Transverse colon (tissue), 4 donors: Measurements from ENCODE around the gene TAC1.

Experiments
- EP300 ChIP-seq: sonication (generic); formaldehyde crosslinking; IDR thresholded peaks from one replicate; pipeline ENCODE4 v1.6.1; 2017; ENCODE audit warnings: antibody characterized with exemption, low read depth
- POLR2A ChIP-seq: fragments of 450-650 bp; IDR thresholded peaks from one replicate; pipeline ENCODE4 v1.6.1; 2016; ENCODE audit warnings: antibody characterized with exemption, mild to moderate bottlenecking, moderate library complexity
- POLR2AphosphoS5 ChIP-seq, 3 donors: sonication (generic); formaldehyde crosslinking; IDR thresholded peaks; one replicate each; pipeline ENCODE4 v1.6.1; 2016; ENCODE audit warnings: antibody characterized with exemption in 3 of 3
- TF ChIP-seq, protein P1 (sequence below), 5 experiments: fragments of 200-600 bp in 3 of 5; fragments of 450-650 bp in 2 of 5; sonication (generic) in 3 of 5; IDR thresholded peaks; 1 replicate in 2 of 5; 2 replicates in 3 of 5; pipeline ENCODE4 v1.5.1; 2016 to 2017; ENCODE audit warnings: antibody characterized with exemption in 5 of 5, inconsistent platforms in 3 of 5, mild to moderate bottlenecking in 2 of 5, moderate library complexity in 1 of 5

DNA sequence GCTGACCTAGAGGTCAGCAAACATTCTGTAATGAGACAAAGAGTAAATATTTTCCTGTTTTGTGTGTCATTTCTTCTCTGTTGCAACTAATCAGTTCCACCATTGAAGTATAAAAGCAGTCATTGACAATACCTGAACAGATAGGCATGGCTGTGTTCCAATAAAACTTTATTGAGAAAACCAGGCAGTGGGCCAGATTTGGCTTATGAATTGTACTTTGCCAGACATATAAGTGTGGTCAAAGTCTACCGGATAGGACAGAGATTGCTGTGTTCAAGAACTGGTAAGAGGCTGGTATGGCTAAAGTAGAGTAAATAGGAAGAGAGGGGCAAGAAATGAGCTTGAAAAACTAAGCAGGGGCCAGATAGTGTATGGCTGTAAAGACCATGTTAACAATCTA is 38.3 kb upstream of the TAC1 start:
- TF ChIP-seq POLR2A (no peak), EP300 (no peak), POLR2AphosphoS5 (IDR thresholded peaks at IDR 0.05) (no peak)
- TF ChIP-seq, protein P1, sequence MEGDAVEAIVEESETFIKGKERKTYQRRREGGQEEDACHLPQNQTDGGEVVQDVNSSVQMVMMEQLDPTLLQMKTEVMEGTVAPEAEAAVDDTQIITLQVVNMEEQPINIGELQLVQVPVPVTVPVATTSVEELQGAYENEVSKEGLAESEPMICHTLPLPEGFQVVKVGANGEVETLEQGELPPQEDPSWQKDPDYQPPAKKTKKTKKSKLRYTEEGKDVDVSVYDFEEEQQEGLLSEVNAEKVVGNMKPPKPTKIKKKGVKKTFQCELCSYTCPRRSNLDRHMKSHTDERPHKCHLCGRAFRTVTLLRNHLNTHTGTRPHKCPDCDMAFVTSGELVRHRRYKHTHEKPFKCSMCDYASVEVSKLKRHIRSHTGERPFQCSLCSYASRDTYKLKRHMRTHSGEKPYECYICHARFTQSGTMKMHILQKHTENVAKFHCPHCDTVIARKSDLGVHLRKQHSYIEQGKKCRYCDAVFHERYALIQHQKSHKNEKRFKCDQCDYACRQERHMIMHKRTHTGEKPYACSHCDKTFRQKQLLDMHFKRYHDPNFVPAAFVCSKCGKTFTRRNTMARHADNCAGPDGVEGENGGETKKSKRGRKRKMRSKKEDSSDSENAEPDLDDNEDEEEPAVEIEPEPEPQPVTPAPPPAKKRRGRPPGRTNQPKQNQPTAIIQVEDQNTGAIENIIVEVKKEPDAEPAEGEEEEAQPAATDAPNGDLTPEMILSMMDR (IDR thresholded peaks at IDR 0.05): no peak
